HEK293 (cell line): ENCODE measurements around the gene GMPPA.

ENCODE experiments used
- CTCF ChIA-PET: fragments of 350-600 bp; formaldehyde crosslinking; extraction: SDS; loops from one replicate; lab custom pipeline; 2021; ENCODE audit warnings: antibody characterized with exemption; lab: Yijun Ruan, JAX
- POLR2A ChIA-PET: fragments of 300-600 bp; formaldehyde crosslinking; extraction: SDS; loops from one replicate; lab custom pipeline; 2020; ENCODE audit warnings: antibody characterized with exemption, inconsistent platforms; lab: Yijun Ruan, JAX
- H3K27ac ChIP-seq: fragments of 200-500 bp; sonication (Bioruptor generic); 2 replicates; pipeline ENCODE4 v1.5.1; 2014; ENCODE audit warnings: low read depth, low read length, control low read depth, inconsistent platforms; ENCODE audit errors: extremely low read depth
- H3K36me3 ChIP-seq, 2 experiments: fragments of 200-500 bp in 1 of 2; sonication (Bioruptor generic) in 1 of 2; 1 replicate in 1 of 2; 2 replicates in 1 of 2; pipeline ENCODE4 v1.5.1; 2014 to 2017; ENCODE audit warnings: inconsistent platforms in 2 of 2, low read length in 2 of 2; ENCODE audit not compliant: control insufficient read depth in 2 of 2, insufficient read depth in 1 of 2
- H3K4me1 ChIP-seq: fragments of 200-500 bp; sonication (Bioruptor generic); 2 replicates; pipeline ENCODE4 v1.5.1; 2014; ENCODE audit warnings: mild to moderate bottlenecking, low read length, inconsistent platforms; ENCODE audit not compliant: control insufficient read depth, insufficient read depth
- H3K4me3 ChIP-seq: 2 replicates; pipeline ENCODE4 v1.5.1; 2011; ENCODE audit warnings: low read depth, mild to moderate bottlenecking, control low read depth, low read length, moderate library complexity
- H3K9me3 ChIP-seq: fragments of 200-500 bp; sonication (Bioruptor generic); 2 replicates; pipeline ENCODE4 v1.5.1; 2014; ENCODE audit warnings: low read depth, low read length, inconsistent platforms; ENCODE audit not compliant: control insufficient read depth, insufficient read depth
- KLF16 ChIP-seq: fragments of 450-650 bp; formaldehyde crosslinking; IDR thresholded peaks from 2 replicates; pipeline ENCODE4 v1.5.1; 2017; ENCODE audit warnings: missing biosample characterization, missing genetic modification characterization
- MZF1 ChIP-seq: fragments of 450-650 bp; formaldehyde crosslinking; IDR thresholded peaks from 2 replicates; pipeline ENCODE4 v1.5.1; 2017; ENCODE audit warnings: missing biosample characterization, missing genetic modification characterization, borderline replicate concordance
- RBAK ChIP-seq: fragments of 450-650 bp; formaldehyde crosslinking; IDR thresholded peaks from 2 replicates; pipeline ENCODE4 v1.5.1; 2016; ENCODE audit warnings: missing biosample characterization, missing genetic modification characterization
- SCRT2 ChIP-seq: fragments of 450-650 bp; formaldehyde crosslinking; IDR thresholded peaks from 2 replicates; pipeline ENCODE4 v1.5.1; 2016; ENCODE audit warnings: missing biosample characterization, missing genetic modification characterization
- SP3 ChIP-seq: fragments of 450-650 bp; formaldehyde crosslinking; IDR thresholded peaks from 2 replicates; pipeline ENCODE4 v1.5.1; 2016; ENCODE audit warnings: missing biosample characterization, missing genetic modification characterization
- SP7 ChIP-seq: fragments of 450-650 bp; formaldehyde crosslinking; IDR thresholded peaks from 2 replicates; pipeline ENCODE4 v1.5.1; 2016; ENCODE audit warnings: missing biosample characterization, missing genetic modification characterization
- TRIM28 ChIP-seq: IDR thresholded peaks from 2 replicates; pipeline ENCODE4 v1.6.1; 2011; ENCODE audit warnings: low read length, control low read depth, borderline replicate concordance
- ZBTB20 ChIP-seq: fragments of 450-650 bp; formaldehyde crosslinking; IDR thresholded peaks from 2 replicates; pipeline ENCODE4 v1.5.1; 2016; ENCODE audit warnings: missing biosample characterization, missing genetic modification characterization
- ZNF114 ChIP-seq: fragments of 450-650 bp; formaldehyde crosslinking; IDR thresholded peaks from 2 replicates; pipeline ENCODE4 v1.5.0; 2017; ENCODE audit warnings: missing biosample characterization, missing genetic modification characterization
- ZNF140 ChIP-seq: fragments of 450-650 bp; formaldehyde crosslinking; IDR thresholded peaks from 2 replicates; pipeline ENCODE4 v1.5.1; 2016; ENCODE audit warnings: missing biosample characterization, missing genetic modification characterization
- ZNF239 ChIP-seq: fragments of 450-650 bp; formaldehyde crosslinking; IDR thresholded peaks from 2 replicates; pipeline ENCODE4 v1.5.1; 2016; ENCODE audit warnings: missing biosample characterization, missing genetic modification characterization
- ZNF274 ChIP-seq, 2 experiments: fragments of 200-500 bp in 1 of 2; fragments of 450-650 bp in 1 of 2; sonication (Bioruptor generic) in 1 of 2; formaldehyde crosslinking in 1 of 2; IDR thresholded peaks; 2 replicates each; pipeline versions ENCODE4 v1.5.1 to v1.6.1; 2014 to 2016; ENCODE audit warnings: borderline replicate concordance in 1 of 2, inconsistent platforms in 1 of 2, low read length in 1 of 2, missing biosample characterization in 1 of 2, missing genetic modification characterization in 1 of 2
- ZNF426 ChIP-seq: fragments of 450-650 bp; formaldehyde crosslinking; IDR thresholded peaks from 2 replicates; pipeline ENCODE4 v1.5.1; 2017; ENCODE audit warnings: missing biosample characterization, missing genetic modification characterization, mild to moderate bottlenecking, inconsistent platforms, moderate library complexity
- ZNF529 ChIP-seq: fragments of 450-650 bp; formaldehyde crosslinking; IDR thresholded peaks from 2 replicates; pipeline ENCODE4 v1.5.1; 2017; ENCODE audit warnings: missing genetic modification characterization, missing biosample characterization; ENCODE audit not compliant: insufficient replicate concordance
- ZNF585B ChIP-seq: fragments of 450-650 bp; formaldehyde crosslinking; IDR thresholded peaks from 2 replicates; pipeline ENCODE4 v1.5.1; 2016; ENCODE audit warnings: missing biosample characterization, missing genetic modification characterization
- ZNF596 ChIP-seq: fragments of 450-650 bp; IDR thresholded peaks from 2 replicates; pipeline ENCODE4 v1.5.0; 2018; ENCODE audit warnings: missing biosample characterization, mild to moderate bottlenecking, missing genetic modification characterization, moderate library complexity
- ZNF610 ChIP-seq: fragments of 450-650 bp; formaldehyde crosslinking; IDR thresholded peaks from 2 replicates; pipeline ENCODE4 v1.5.1; 2016; ENCODE audit warnings: missing biosample characterization, missing genetic modification characterization, borderline replicate concordance
- ZNF660 ChIP-seq: fragments of 450-650 bp; IDR thresholded peaks from 2 replicates; pipeline ENCODE4 v1.5.1; 2018; ENCODE audit warnings: missing biosample characterization, mild to moderate bottlenecking, missing genetic modification characterization
- TF ChIP-seq, protein P1 (sequence below): fragments of 450-650 bp; formaldehyde crosslinking; IDR thresholded peaks from 2 replicates; pipeline ENCODE4 v1.5.1; 2016; ENCODE audit warnings: missing biosample characterization, missing genetic modification characterization
- TF ChIP-seq, protein P2 (sequence below): fragments of 450-650 bp; formaldehyde crosslinking; IDR thresholded peaks from 2 replicates; pipeline ENCODE4 v1.5.1; 2016; ENCODE audit warnings: missing biosample characterization, missing genetic modification characterization
- TF ChIP-seq, protein P3 (sequence below): fragments of 450-650 bp; formaldehyde crosslinking; optimal IDR thresholded peaks from 2 replicates; pipeline ENCODE3; 2016; ENCODE audit warnings: missing biosample characterization, mild to moderate bottlenecking, missing genetic modification characterization
- TF ChIP-seq, protein P4 (sequence below): fragments of 450-650 bp; formaldehyde crosslinking; IDR thresholded peaks from 2 replicates; pipeline ENCODE4 v1.5.1; 2016; ENCODE audit warnings: missing biosample characterization, missing genetic modification characterization

GMPPA gene

DNA sequence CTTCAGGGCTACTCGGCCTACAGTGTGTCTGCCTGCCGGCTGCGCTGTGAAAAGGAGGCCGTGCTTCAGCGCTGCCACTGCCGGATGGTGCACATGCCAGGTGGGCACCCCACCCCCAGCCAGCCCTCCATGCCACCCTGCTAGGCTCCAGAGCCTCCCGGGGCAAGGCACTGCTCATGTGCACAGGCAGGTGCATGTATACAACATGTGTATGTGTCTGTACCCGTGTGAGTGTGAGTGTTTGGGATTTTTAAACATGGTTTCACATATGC, 33.6 kb downstream of the GMPPA start (continued):
- TF ChIP-seq MZF1 (tag by site-specific recombination) = no peak
- TF ChIP-seq ZNF114 (tag by site-specific recombination) = no peak
- no peak for TF ChIP-seq RBAK (tag by site-specific recombination)
- no peak for TF ChIP-seq ZNF239 (tag by site-specific recombination)
- TF ChIP-seq SP3 (tag by site-specific recombination) = no peak
- TF ChIP-seq, protein P1, sequence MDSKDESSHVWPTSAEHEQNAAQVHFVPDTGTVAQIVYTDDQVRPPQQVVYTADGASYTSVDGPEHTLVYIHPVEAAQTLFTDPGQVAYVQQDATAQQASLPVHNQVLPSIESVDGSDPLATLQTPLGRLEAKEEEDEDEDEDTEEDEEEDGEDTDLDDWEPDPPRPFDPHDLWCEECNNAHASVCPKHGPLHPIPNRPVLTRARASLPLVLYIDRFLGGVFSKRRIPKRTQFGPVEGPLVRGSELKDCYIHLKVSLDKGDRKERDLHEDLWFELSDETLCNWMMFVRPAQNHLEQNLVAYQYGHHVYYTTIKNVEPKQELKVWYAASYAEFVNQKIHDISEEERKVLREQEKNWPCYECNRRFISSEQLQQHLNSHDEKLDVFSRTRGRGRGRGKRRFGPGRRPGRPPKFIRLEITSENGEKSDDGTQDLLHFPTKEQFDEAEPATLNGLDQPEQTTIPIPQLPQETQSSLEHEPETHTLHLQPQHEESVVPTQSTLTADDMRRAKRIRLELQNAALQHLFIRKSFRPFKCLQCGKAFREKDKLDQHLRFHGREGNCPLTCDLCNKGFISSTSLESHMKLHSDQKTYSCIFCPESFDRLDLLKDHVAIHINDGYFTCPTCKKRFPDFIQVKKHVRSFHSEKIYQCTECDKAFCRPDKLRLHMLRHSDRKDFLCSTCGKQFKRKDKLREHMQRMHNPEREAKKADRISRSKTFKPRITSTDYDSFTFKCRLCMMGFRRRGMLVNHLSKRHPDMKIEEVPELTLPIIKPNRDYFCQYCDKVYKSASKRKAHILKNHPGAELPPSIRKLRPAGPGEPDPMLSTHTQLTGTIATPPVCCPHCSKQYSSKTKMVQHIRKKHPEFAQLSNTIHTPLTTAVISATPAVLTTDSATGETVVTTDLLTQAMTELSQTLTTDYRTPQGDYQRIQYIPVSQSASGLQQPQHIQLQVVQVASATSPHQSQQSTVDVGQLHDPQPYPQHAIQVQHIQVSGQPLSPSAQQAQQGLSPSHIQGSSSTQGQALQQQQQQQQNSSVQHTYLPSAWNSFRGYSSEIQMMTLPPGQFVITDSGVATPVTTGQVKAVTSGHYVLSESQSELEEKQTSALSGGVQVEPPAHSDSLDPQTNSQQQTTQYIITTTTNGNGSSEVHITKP (tag by site-specific recombination) = no peak
- TF ChIP-seq, all 188 proteins: peak for 0

DNA sequence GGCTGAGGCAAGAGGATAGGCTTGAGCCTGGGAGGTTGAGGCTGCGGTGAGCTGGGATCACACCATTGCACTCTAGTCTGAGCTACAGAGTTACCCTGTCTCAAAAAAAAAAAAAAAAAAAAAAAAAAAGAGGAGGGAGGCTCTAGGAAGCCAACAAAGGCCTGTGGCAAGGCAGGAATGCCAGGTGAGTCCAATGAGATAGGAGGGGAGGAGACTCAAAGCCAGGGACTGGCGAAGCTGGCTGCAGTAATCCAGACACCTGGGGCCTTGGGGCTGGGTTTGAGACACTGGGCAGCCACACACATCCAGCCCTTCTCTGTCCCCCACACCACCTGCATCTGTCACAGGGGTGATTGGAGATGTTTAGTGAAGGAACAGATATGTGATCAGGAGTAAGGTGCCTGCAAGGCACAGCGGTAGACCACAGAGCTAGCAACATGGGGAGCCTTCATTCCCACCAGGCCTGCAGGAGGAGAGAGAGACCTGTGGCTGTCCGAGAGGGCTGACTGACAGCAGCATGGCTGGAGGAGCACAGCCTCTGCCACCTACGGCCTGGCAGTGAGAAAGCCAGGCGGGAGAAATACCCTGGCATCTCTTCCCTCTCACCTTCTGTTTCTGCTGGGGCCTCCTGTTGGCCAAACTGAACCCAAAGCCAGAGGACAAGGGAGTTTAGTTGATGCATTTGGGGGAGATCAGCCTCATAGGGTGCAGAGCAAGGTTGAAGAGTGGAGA, 35.4 kb downstream of the GMPPA start:
- Histone ChIP-seq H3K4me1 (no peaks in the 10 kb centered on the region), H3K4me3 (no peak overlapping the region), H3K27ac (no peak overlapping the region), H3K36me3 (peaks cover 0 to 7% of the 10 kb centered on the region in 2 experiments; a peak in 1 of 3 replicates), H3K9me3 (no peaks in the 10 kb centered on the region)
- TF ChIP-seq, protein P2, sequence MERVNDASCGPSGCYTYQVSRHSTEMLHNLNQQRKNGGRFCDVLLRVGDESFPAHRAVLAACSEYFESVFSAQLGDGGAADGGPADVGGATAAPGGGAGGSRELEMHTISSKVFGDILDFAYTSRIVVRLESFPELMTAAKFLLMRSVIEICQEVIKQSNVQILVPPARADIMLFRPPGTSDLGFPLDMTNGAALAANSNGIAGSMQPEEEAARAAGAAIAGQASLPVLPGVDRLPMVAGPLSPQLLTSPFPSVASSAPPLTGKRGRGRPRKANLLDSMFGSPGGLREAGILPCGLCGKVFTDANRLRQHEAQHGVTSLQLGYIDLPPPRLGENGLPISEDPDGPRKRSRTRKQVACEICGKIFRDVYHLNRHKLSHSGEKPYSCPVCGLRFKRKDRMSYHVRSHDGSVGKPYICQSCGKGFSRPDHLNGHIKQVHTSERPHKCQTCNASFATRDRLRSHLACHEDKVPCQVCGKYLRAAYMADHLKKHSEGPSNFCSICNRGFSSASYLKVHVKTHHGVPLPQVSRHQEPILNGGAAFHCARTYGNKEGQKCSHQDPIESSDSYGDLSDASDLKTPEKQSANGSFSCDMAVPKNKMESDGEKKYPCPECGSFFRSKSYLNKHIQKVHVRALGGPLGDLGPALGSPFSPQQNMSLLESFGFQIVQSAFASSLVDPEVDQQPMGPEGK (tag by site-specific recombination) = no peak
- 0 out of 2 replicates have a peak, but pooled peaks have one; percentile 18 for TF ChIP-seq SCRT2 (tag by site-specific recombination)
- ChIA-PET CTCF (interaction anchor here (0.7 to 8.5 kb wide), 6 partner anchors 6 to 363 kb away, joined by 4 to 252 read pairs (median 5); partner anchors contain the start of gene GMPPA), POLR2A (interaction anchor here (1.4 kb wide), 1 partner anchor 35 kb away, joined by 3 read pairs; the partner anchor contains the start of gene GMPPA)

DNA sequence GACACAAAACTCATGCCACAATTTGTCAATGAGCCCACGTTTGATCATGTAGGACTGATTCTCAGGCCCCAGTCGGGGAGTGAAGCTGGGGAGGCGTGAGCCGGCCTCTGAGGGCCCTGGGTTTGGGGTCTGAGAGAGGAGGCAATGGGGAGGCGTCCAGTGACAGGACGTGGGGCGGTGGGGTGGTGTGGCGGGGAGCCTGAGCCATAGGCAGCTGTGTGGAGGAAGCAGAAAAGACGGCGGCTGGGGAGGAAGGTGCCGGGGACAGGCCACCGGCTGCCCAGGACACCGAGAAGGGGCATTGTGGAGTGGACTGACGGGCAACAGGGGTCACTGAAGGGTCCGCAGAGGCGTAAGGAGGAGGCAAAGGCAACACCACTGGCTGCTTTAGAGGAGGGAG, 37.7 kb downstream of the GMPPA start:
- Histone ChIP-seq H3K36me3 (peaks cover 0 to 30% of the 10 kb centered on the region in 2 experiments; a peak in 1 of 3 replicates), H3K4me3 (no peak overlapping the region), H3K27ac (no peak overlapping the region), H3K4me1 (no peaks in the 10 kb centered on the region), H3K9me3 (no peaks in the 10 kb centered on the region)
- CTCF ChIA-PET = interaction anchor here (1.0 kb wide), 1 partner anchor 77 kb away, joined by 3 read pairs; no protein-coding TSS in a partner anchor
- POLR2A ChIA-PET = no interaction called here
- TF ChIP-seq ZNF529 (tag by site-specific recombination) (no peak), TRIM28 (no peak), ZNF426 (tag by site-specific recombination) (no peak), ZBTB20 (tag by site-specific recombination) (no peak), SP7 (tag by site-specific recombination) (no peak), ZNF596 (tag by site-specific recombination) (no peak), KLF16 (tag by site-specific recombination) (no peak), ZNF585B (tag by site-specific recombination) (no peak), ZNF274 (IDR thresholded peaks at IDR 0.05; ENCODE audit: low read length) (no peak), ZNF274 (tag by site-specific recombination; IDR thresholded peaks at IDR 0.05; ENCODE audit: borderline replicate concordance) (no peak), ZNF610 (tag by site-specific recombination) (no peak), ZNF140 (no peak), ZNF660 (tag by site-specific recombination) (no peak)
- TF ChIP-seq, protein P3, sequence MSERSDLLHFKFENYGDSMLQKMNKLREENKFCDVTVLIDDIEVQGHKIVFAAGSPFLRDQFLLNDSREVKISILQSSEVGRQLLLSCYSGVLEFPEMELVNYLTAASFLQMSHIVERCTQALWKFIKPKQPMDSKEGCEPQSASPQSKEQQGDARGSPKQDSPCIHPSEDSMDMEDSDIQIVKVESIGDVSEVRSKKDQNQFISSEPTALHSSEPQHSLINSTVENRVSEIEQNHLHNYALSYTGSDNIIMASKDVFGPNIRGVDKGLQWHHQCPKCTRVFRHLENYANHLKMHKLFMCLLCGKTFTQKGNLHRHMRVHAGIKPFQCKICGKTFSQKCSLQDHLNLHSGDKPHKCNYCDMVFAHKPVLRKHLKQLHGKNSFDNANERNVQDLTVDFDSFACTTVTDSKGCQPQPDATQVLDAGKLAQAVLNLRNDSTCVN (tag by site-specific recombination) = no peak
- TF ChIP-seq, protein P4, sequence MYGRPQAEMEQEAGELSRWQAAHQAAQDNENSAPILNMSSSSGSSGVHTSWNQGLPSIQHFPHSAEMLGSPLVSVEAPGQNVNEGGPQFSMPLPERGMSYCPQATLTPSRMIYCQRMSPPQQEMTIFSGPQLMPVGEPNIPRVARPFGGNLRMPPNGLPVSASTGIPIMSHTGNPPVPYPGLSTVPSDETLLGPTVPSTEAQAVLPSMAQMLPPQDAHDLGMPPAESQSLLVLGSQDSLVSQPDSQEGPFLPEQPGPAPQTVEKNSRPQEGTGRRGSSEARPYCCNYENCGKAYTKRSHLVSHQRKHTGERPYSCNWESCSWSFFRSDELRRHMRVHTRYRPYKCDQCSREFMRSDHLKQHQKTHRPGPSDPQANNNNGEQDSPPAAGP (tag by site-specific recombination) = no peak
- TF ChIP-seq, protein P2 (tag by site-specific recombination) = no peak
